KOPT-K1 (cell line): ENCODE data around the gene ABI2.
"Not testable (repeated sequence)": the region's sequence is repeated elsewhere in the genome, so short reads cannot be mapped to it uniquely, and the experiment has no call there.

Source experiments
- H3K27ac ChIP-seq: fragments of 200-600 bp; sonication (generic); 2 replicates; pipeline ENCODE4 v1.5.1; 2016; ENCODE audit warnings: antibody characterized with exemption, mild to moderate bottlenecking, low read depth, low read length; ENCODE audit not compliant: poor library complexity, severe bottlenecking
- H3K36me3 ChIP-seq: fragments of 200-600 bp; sonication (generic); 2 replicates; pipeline ENCODE4 v1.5.1; 2017; ENCODE audit warnings: antibody characterized with exemption, mild to moderate bottlenecking, low read length, moderate library complexity; ENCODE audit not compliant: insufficient read depth
- H3K9me3 ChIP-seq: fragments of 200-600 bp; sonication (generic); 2 replicates; pipeline ENCODE4 v1.5.1; 2017; ENCODE audit warnings: antibody characterized with exemption, low read length, mild to moderate bottlenecking; ENCODE audit not compliant: insufficient read depth, poor library complexity, severe bottlenecking

ABI2 gene

GRCh38 chr2:203341741-203342310, 13.6 kb downstream of the ABI2 start:
- H3K9me3 ChIP-seq = no peaks in the 10 kb centered on the region
- no peak overlapping the region for H3K27ac ChIP-seq
- H3K36me3 ChIP-seq = peaks cover 20% of the 10 kb centered on the region

- H3K36me3 ChIP-seq = peaks cover 17% of the 10 kb centered on the region
- not testable (repeated sequence) for H3K27ac ChIP-seq, H3K9me3 ChIP-seq
Observed at GRCh38 chr2:203342374-203342773, 14.2 kb downstream of the ABI2 start.

- peaks cover 17% of the 10 kb centered on the region for H3K36me3 ChIP-seq
- no peak overlapping the region for H3K27ac ChIP-seq
- no peaks in the 10 kb centered on the region for H3K9me3 ChIP-seq
Observed at GRCh38 chr2:203344667-203345066, 16.5 kb downstream of the ABI2 start.

GRCh38 chr2:203346612-203347011, 18.4 kb downstream of the ABI2 start:
- no peaks in the 10 kb centered on the region for H3K9me3 ChIP-seq
- H3K27ac ChIP-seq = no peak overlapping the region
- peaks cover 17% of the 10 kb centered on the region for H3K36me3 ChIP-seq

GRCh38 chr2:203347375-203347774, 19.2 kb downstream of the ABI2 start:
- Histone ChIP-seq H3K9me3 (no peaks in the 10 kb centered on the region), H3K27ac (no peak overlapping the region), H3K36me3 (peaks cover 17% of the 10 kb centered on the region)

- peaks cover 5% of the 10 kb centered on the region for H3K36me3 ChIP-seq
- H3K27ac ChIP-seq = no peak overlapping the region
- no peaks in the 10 kb centered on the region for H3K9me3 ChIP-seq
Observed at GRCh38 chr2:203352604-203353255, 24.5 kb downstream of the ABI2 start.

- no peaks in the 10 kb centered on the region for H3K9me3 ChIP-seq
- peaks cover 11% of the 10 kb centered on the region for H3K36me3 ChIP-seq
- no peak overlapping the region for H3K27ac ChIP-seq
Observed at GRCh38 chr2:203354966-203355365, 26.8 kb downstream of the ABI2 start.

- Histone ChIP-seq H3K9me3 (no peaks in the 10 kb centered on the region), H3K36me3 (peaks cover 11% of the 10 kb centered on the region), H3K27ac (no peak overlapping the region)
Observed at GRCh38 chr2:203359450-203359849, 31.3 kb downstream of the ABI2 start.

- no peak overlapping the region for H3K27ac ChIP-seq
- H3K9me3 ChIP-seq = no peaks in the 10 kb centered on the region
- peaks cover 6% of the 10 kb centered on the region; the same call in 1 of the 2 replicates for H3K36me3 ChIP-seq
Observed at GRCh38 chr2:203360833-203361430, 32.7 kb downstream of the ABI2 start.

- no peaks in the 10 kb centered on the region for H3K9me3 ChIP-seq
- peaks cover 6% of the 10 kb centered on the region; the same call in 1 of the 2 replicates for H3K36me3 ChIP-seq
- no peak overlapping the region for H3K27ac ChIP-seq
Observed at GRCh38 chr2:203361495-203361894, 33.3 kb downstream of the ABI2 start.

- H3K36me3 ChIP-seq = peaks cover 8% of the 10 kb centered on the region
- H3K27ac ChIP-seq = no peak overlapping the region
- H3K9me3 ChIP-seq = no peaks in the 10 kb centered on the region
Observed at GRCh38 chr2:203361922-203362321, 33.7 kb downstream of the ABI2 start.

GRCh38 chr2:203366639-203367466, 38.7 kb downstream of the ABI2 start:
- H3K9me3 ChIP-seq = no peaks in the 10 kb centered on the region
- peaks cover 34% of the 10 kb centered on the region for H3K36me3 ChIP-seq
- H3K27ac ChIP-seq = no peak overlapping the region

GRCh38 chr2:203372706-203373105, 44.5 kb downstream of the ABI2 start:
- not testable (repeated sequence) for H3K9me3 ChIP-seq, H3K27ac ChIP-seq
- peaks cover 26% of the 10 kb centered on the region for H3K36me3 ChIP-seq

GRCh38 chr2:203376173-203376572, 48.0 kb downstream of the ABI2 start:
- no peak overlapping the region for H3K27ac ChIP-seq
- peaks cover 2% of the 10 kb centered on the region; the same call in 1 of the 2 replicates for H3K36me3 ChIP-seq
- H3K9me3 ChIP-seq = no peaks in the 10 kb centered on the region

GRCh38 chr2:203379156-203379555, 51.0 kb downstream of the ABI2 start:
- H3K36me3 ChIP-seq = peaks cover 9% of the 10 kb centered on the region
- H3K9me3 ChIP-seq = no peaks in the 10 kb centered on the region
- H3K27ac ChIP-seq = no peak overlapping the region
